Loucy (cell line): ENCODE results near the gene TANGO6.
"Not testable (repeated sequence)": the region's sequence is repeated elsewhere in the genome, so short reads cannot be mapped to it uniquely, and the experiment has no call there.

ENCODE experiments used
- H2AFZ ChIP-seq: fragments of 200-600 bp; sonication (generic); 2 replicates; pipeline ENCODE4 v1.6.0; 2016; ENCODE audit warnings: antibody characterized with exemption, mild to moderate bottlenecking, low read length, moderate library complexity
- H3F3A ChIP-seq: fragments of 200-600 bp; 2 replicates; pipeline ENCODE4 v1.6.0; 2016; ENCODE audit warnings: antibody characterized with exemption, low read depth, mild to moderate bottlenecking
- H3K27me3 ChIP-seq: fragments of 200-600 bp; sonication (generic); 2 replicates; pipeline ENCODE4 v1.6.1; 2014; ENCODE audit warnings: low read length, mild to moderate bottlenecking; ENCODE audit not compliant: insufficient read depth, poor library complexity, severe bottlenecking
- H3K36me3 ChIP-seq: fragments of 200-600 bp; sonication (generic); 2 replicates; pipeline ENCODE4 v1.6.1; 2016; ENCODE audit warnings: low read length; ENCODE audit not compliant: insufficient read depth
- H3K4me1 ChIP-seq: fragments of 200-600 bp; sonication (generic); 2 replicates; pipeline ENCODE4 v1.5.1; 2014; ENCODE audit warnings: low read length, mild to moderate bottlenecking; ENCODE audit not compliant: insufficient read depth, poor library complexity, severe bottlenecking
- H3K4me2 ChIP-seq: fragments of 200-600 bp; sonication (generic); 2 replicates; pipeline ENCODE4 v1.6.0; 2014; ENCODE audit warnings: antibody characterized with exemption, low read length, low read depth, mild to moderate bottlenecking; ENCODE audit not compliant: poor library complexity, severe bottlenecking
- H3K4me3 ChIP-seq: fragments of 200-600 bp; sonication (generic); 2 replicates; pipeline ENCODE4 v1.5.1; 2014; ENCODE audit warnings: low read length, mild to moderate bottlenecking, mixed read lengths; ENCODE audit not compliant: poor library complexity, severe bottlenecking
- H3K79me2 ChIP-seq: fragments of 200-600 bp; sonication (generic); 2 replicates; pipeline ENCODE4 v1.6.1; 2014; ENCODE audit warnings: low read length; ENCODE audit not compliant: insufficient read depth
- H3K9ac ChIP-seq: fragments of 200-600 bp; sonication (generic); 2 replicates; pipeline ENCODE4 v1.6.0; 2014; ENCODE audit warnings: mild to moderate bottlenecking, low read depth, low read length, moderate library complexity; ENCODE audit not compliant: poor library complexity, severe bottlenecking
- H3K9me2 ChIP-seq: fragments of 200-600 bp; sonication (generic); replicated peaks from 2 replicates; pipeline ENCODE4 v1.6.1; 2016; ENCODE audit warnings: low read depth, low read length, mixed read lengths
- H3K9me3 ChIP-seq: fragments of 200-600 bp; sonication (generic); 2 replicates; pipeline ENCODE4 v1.6.1; 2014; ENCODE audit warnings: mild to moderate bottlenecking, antibody characterized with exemption, low read length, low read depth; ENCODE audit not compliant: insufficient read depth
- H4K20me1 ChIP-seq: fragments of 200-600 bp; sonication (generic); 2 replicates; pipeline ENCODE4 v1.6.0; 2014; ENCODE audit warnings: antibody characterized with exemption, low read length, mild to moderate bottlenecking; ENCODE audit not compliant: insufficient read depth, poor library complexity, severe bottlenecking
- EZH2phosphoT487 ChIP-seq: fragments of 200-600 bp; IDR thresholded peaks from 2 replicates; pipeline ENCODE4 v1.6.1; 2018; ENCODE audit warnings: antibody characterized with exemption, mild to moderate bottlenecking, moderate library complexity, borderline replicate concordance
- TF ChIP-seq, protein P1 (sequence below): fragments of 200-600 bp; sonication (generic); conservative IDR thresholded peaks from 2 replicates; pipeline ENCODE4 v1.5.1; 2014; ENCODE audit warnings: mild to moderate bottlenecking, antibody characterized with exemption, low read length

Gene TANGO6

DNA sequence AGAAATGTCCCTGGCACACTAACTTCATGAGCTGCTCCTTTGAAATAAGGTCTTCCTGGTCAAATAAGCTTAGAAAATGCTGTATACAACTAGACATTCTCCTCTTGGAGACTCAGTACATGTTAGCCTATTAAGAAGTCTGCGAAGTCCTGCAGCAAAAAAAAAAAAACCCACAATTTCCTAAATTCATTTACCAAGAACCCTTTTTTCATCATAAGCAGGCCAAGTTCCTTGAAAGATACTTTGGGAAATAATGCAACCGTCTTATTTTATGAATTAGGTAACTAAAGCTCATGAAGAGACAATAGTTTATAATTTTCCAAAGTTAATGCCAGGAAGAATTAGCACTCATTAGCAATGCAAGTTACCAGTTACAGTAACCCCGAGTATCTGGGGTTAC, 213.1 kb downstream of the TANGO6 start:
- Histone ChIP-seq H3K36me3 (no peaks in the 10 kb centered on the region), H3K4me2 (no peak overlapping the region), H3K27me3 (no peaks in the 10 kb centered on the region), H3K9me2 (no peaks in the 10 kb centered on the region), H3K4me3 (no peak overlapping the region), H3K79me2 (no peaks in the 10 kb centered on the region), H3K9me3 (no peaks in the 10 kb centered on the region), H3K4me1 (no peaks in the 10 kb centered on the region), H4K20me1 (no peaks in the 10 kb centered on the region), H2AFZ (no peak overlapping the region), H3F3A (no peaks in the 10 kb centered on the region), H3K9ac (no peak overlapping the region)
- no peak for TF ChIP-seq EZH2phosphoT487
- TF ChIP-seq, protein P1, sequence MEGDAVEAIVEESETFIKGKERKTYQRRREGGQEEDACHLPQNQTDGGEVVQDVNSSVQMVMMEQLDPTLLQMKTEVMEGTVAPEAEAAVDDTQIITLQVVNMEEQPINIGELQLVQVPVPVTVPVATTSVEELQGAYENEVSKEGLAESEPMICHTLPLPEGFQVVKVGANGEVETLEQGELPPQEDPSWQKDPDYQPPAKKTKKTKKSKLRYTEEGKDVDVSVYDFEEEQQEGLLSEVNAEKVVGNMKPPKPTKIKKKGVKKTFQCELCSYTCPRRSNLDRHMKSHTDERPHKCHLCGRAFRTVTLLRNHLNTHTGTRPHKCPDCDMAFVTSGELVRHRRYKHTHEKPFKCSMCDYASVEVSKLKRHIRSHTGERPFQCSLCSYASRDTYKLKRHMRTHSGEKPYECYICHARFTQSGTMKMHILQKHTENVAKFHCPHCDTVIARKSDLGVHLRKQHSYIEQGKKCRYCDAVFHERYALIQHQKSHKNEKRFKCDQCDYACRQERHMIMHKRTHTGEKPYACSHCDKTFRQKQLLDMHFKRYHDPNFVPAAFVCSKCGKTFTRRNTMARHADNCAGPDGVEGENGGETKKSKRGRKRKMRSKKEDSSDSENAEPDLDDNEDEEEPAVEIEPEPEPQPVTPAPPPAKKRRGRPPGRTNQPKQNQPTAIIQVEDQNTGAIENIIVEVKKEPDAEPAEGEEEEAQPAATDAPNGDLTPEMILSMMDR = no peak

DNA sequence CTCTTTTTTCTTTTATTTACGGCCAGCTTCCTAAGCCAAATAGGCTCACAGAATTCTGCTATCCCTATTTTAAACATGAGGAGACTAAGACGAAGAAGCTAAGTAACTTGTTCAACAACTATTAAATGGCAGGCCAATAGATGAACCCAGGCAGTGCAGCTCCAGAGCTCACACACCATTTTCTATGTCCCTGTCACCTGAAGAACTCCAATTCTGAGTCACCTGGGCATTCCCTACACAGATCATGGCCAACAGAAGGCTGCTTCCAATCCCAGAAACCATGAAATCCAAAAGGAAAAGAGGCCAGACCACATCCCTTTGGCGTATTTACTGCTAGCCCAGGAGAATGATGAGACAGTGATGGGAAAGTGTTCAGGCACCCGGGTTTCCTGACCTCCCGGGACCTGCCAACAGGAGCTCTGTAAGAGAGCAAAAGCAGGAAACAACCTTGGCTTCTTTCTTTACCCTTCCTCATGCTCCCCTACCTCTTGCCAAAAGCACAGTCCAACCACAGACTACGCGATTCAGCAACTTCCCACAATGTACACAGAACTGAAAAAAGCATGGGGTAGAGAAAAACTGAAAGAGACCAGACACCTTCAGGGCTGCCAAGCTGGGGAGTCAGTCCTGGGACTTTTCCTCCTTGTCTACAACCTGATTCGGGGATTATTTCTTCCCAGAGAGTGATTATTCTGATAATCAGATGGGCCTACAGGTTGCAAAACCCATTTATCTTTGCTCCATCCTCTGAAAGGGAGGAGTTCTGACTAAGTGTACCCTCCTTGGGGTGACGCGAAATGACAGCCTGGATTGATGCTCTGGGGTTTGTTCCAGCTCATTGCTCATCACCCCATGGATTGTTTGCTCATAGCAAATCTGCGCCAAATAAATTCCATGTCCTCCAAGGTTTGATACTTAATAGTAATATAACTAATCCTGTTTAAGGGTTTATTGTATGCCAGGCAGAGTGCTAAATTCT, 214.4 kb downstream of the TANGO6 start:
- Histone ChIP-seq H3K79me2 (no peaks in the 10 kb centered on the region), H3K4me2 (no peak overlapping the region), H3K9me2 (no peaks in the 10 kb centered on the region), H3K4me3 (no peak overlapping the region), H3K36me3 (no peaks in the 10 kb centered on the region), H4K20me1 (no peaks in the 10 kb centered on the region), H3K9me3 (no peaks in the 10 kb centered on the region), H2AFZ (no peak overlapping the region), H3K9ac (no peak overlapping the region), H3F3A (no peaks in the 10 kb centered on the region), H3K4me1 (no peaks in the 10 kb centered on the region), H3K27me3 (no peaks in the 10 kb centered on the region)
- TF ChIP-seq EZH2phosphoT487 = no peak
- TF ChIP-seq, protein P1 = no peak

DNA sequence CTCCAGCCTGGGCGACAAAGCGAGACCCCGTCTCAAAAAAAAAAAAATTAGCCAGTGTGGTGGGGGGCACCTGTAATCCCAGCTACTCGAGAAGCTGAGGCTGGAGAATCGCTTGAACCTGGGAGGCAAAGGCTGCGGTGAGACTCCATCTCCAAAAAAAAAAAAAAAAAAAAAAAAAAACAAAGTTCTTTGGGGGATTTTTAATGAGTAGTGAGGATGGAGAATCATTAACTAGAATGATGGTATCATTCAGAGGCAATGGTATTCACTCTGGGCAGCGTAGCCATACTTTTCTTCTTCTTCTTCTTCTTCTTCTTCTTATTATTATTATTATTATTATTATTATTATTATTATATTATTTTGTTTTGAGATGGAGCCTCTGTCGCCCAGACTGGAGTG, 220.2 kb downstream of the TANGO6 start:
- not testable (repeated sequence) for H3K4me2 ChIP-seq, H3K9ac ChIP-seq, H3K9me2 ChIP-seq, H2AFZ ChIP-seq, H3K9me3 ChIP-seq, H3K4me3 ChIP-seq, H3K27me3 ChIP-seq, H4K20me1 ChIP-seq, H3K4me1 ChIP-seq, H3F3A ChIP-seq, H3K36me3 ChIP-seq, H3K79me2 ChIP-seq
